ENCODE measurements around the gene SLC22A23. TPM values are rescaled to one million over a fixed set of nuclear protein-coding genes. Genes with fewer than 3 reads are reported as not detected.

SLC22A23 gene
- total and polyA plus RNA-seq, 2 experiments from 2014 or later: 2.4 to 7.3 TPM

GRCh38 chr6:3309391-3310050 lies 147.3 kb downstream of the SLC22A23 start:
- Histone ChIP-seq H3K9me2 (ENCODE audit: insufficient read depth) (no peaks in the 10 kb centered on the region), H3K9ac (no peak overlapping the region), H4K20me1 (ENCODE audit: insufficient read depth) (no peaks in the 10 kb centered on the region), H3K4me1 (ENCODE audit: insufficient read depth) (no peaks in the 10 kb centered on the region), H3K27me3 (replicated peaks; ENCODE audit: insufficient read depth) (no peaks in the 10 kb centered on the region), H3K4me3 (no peak overlapping the region), H3K4me2 (ENCODE audit: unreplicated experiment) (no peak overlapping the region), H2AFZ (no peak overlapping the region), H3F3A (ENCODE audit: insufficient read depth) (no peaks in the 10 kb centered on the region), H3K36me3 (ENCODE audit: low read depth) (no peaks in the 10 kb centered on the region), H3K9me3 (ENCODE audit: low read depth) (no peaks in the 10 kb centered on the region), H3K27ac (no peak overlapping the region), H3K79me2 (ENCODE audit: insufficient read depth) (no peaks in the 10 kb centered on the region)
- no peak for TF ChIP-seq EZH2phosphoT487 (IDR thresholded peaks at IDR 0.05; ENCODE audit: insufficient read depth, low read depth)
- in situ Hi-C loops (cut with MboI): no loop called here
- 76 to 81% methylated on average over 11 of the region's 11 CpGs for WGBS, 2 experiments (ENCODE audit: low coverage in 1 of 2, low lambda C conversion rate in 2 of 2, missing lambda C conversion rate in 2 of 2)
- DNase-seq: no peak

GRCh38 chr6:3308106-3308505 lies 148.7 kb downstream of the SLC22A23 start:
- Histone ChIP-seq H3K9ac (no peak overlapping the region), H4K20me1 (ENCODE audit: insufficient read depth) (no peaks in the 10 kb centered on the region), H3F3A (ENCODE audit: insufficient read depth) (no peaks in the 10 kb centered on the region), H3K9me2 (ENCODE audit: insufficient read depth) (no peaks in the 10 kb centered on the region), H3K36me3 (ENCODE audit: low read depth) (no peaks in the 10 kb centered on the region), H3K4me1 (ENCODE audit: insufficient read depth) (no peaks in the 10 kb centered on the region), H3K79me2 (ENCODE audit: insufficient read depth) (no peaks in the 10 kb centered on the region), H3K27me3 (replicated peaks; ENCODE audit: insufficient read depth) (no peaks in the 10 kb centered on the region), H2AFZ (no peak overlapping the region), H3K27ac (no peak overlapping the region), H3K4me3 (no peak overlapping the region), H3K4me2 (ENCODE audit: unreplicated experiment) (no peak overlapping the region), H3K9me3 (ENCODE audit: low read depth) (no peaks in the 10 kb centered on the region)
- in situ Hi-C loops (cut with MboI): no loop called here
- 87 to 89% methylated on average over 9 to 10 of the region's 10 CpGs for WGBS, 2 experiments (ENCODE audit: low coverage in 1 of 2, low lambda C conversion rate in 2 of 2, missing lambda C conversion rate in 2 of 2)
- DNase-seq: no peak
- TF ChIP-seq EZH2 (IDR thresholded peaks at IDR 0.05; ENCODE audit: insufficient read depth, poor library complexity, severe bottlenecking) (no peak), EZH2phosphoT487 (IDR thresholded peaks at IDR 0.05; ENCODE audit: insufficient read depth, low read depth) (no peak)

GRCh38 chr6:3307436-3307835 lies 149.4 kb downstream of the SLC22A23 start:
- Histone ChIP-seq H3K36me3 (ENCODE audit: low read depth) (no peaks in the 10 kb centered on the region), H3K9me2 (ENCODE audit: insufficient read depth) (no peaks in the 10 kb centered on the region), H3K79me2 (ENCODE audit: insufficient read depth) (no peaks in the 10 kb centered on the region), H3K4me1 (ENCODE audit: insufficient read depth) (no peaks in the 10 kb centered on the region), H3K9me3 (ENCODE audit: low read depth) (no peaks in the 10 kb centered on the region), H3K27ac (no peak overlapping the region), H2AFZ (no peak overlapping the region), H4K20me1 (ENCODE audit: insufficient read depth) (no peaks in the 10 kb centered on the region), H3K9ac (no peak overlapping the region), H3K4me3 (no peak overlapping the region), H3K27me3 (replicated peaks; ENCODE audit: insufficient read depth) (no peaks in the 10 kb centered on the region), H3K4me2 (ENCODE audit: unreplicated experiment) (no peak overlapping the region), H3F3A (ENCODE audit: insufficient read depth) (no peaks in the 10 kb centered on the region)
- no peak for DNase-seq
- no peak for TF ChIP-seq EZH2phosphoT487 (IDR thresholded peaks at IDR 0.05; ENCODE audit: insufficient read depth, low read depth)
- TF ChIP-seq EZH2 (IDR thresholded peaks at IDR 0.05; ENCODE audit: insufficient read depth, poor library complexity, severe bottlenecking): no peak
- in situ Hi-C loops (cut with MboI): no loop called here
- WGBS, 2 experiments (ENCODE audit: low coverage in 1 of 2, low lambda C conversion rate in 2 of 2, missing lambda C conversion rate in 2 of 2): 72 to 79% methylated on average over 12 of the region's 12 CpGs

GRCh38 chr6:3306848-3307247 lies 150.0 kb downstream of the SLC22A23 start:
- no peaks in the 10 kb centered on the region for H3K9me2 ChIP-seq (ENCODE audit: insufficient read depth)
- H3K4me1 ChIP-seq (ENCODE audit: insufficient read depth): no peaks in the 10 kb centered on the region
- TF ChIP-seq EZH2 (IDR thresholded peaks at IDR 0.05; ENCODE audit: insufficient read depth, poor library complexity, severe bottlenecking) (no peak), EZH2phosphoT487 (IDR thresholded peaks at IDR 0.05; ENCODE audit: insufficient read depth, low read depth) (no peak)
- H2AFZ ChIP-seq: no peak overlapping the region
- WGBS, 2 experiments (ENCODE audit: low coverage in 1 of 2, low lambda C conversion rate in 2 of 2, missing lambda C conversion rate in 2 of 2): 90 to 96% methylated on average over 10 of the region's 10 CpGs
- no peaks in the 10 kb centered on the region for H3F3A ChIP-seq (ENCODE audit: insufficient read depth)
- H3K27me3 ChIP-seq (replicated peaks; ENCODE audit: insufficient read depth): no peaks in the 10 kb centered on the region
- H3K9ac ChIP-seq: no peak overlapping the region
- H4K20me1 ChIP-seq (ENCODE audit: insufficient read depth): no peaks in the 10 kb centered on the region
- DNase-seq: no peak
- no peak overlapping the region for H3K27ac ChIP-seq
- no peaks in the 10 kb centered on the region for H3K9me3 ChIP-seq (ENCODE audit: low read depth)
- no peak overlapping the region for H3K4me2 ChIP-seq (ENCODE audit: unreplicated experiment)
- H3K79me2 ChIP-seq (ENCODE audit: insufficient read depth): no peaks in the 10 kb centered on the region
- H3K4me3 ChIP-seq: no peak overlapping the region
- H3K36me3 ChIP-seq (ENCODE audit: low read depth): no peaks in the 10 kb centered on the region
- in situ Hi-C loops (cut with MboI): no loop called here

- Histone ChIP-seq H3K4me1 (ENCODE audit: insufficient read depth) (no peaks in the 10 kb centered on the region), H3K27me3 (replicated peaks; ENCODE audit: insufficient read depth) (no peaks in the 10 kb centered on the region), H3F3A (ENCODE audit: insufficient read depth) (no peaks in the 10 kb centered on the region), H3K79me2 (ENCODE audit: insufficient read depth) (no peaks in the 10 kb centered on the region), H3K4me3 (no peak overlapping the region), H3K4me2 (ENCODE audit: unreplicated experiment) (no peak overlapping the region), H2AFZ (no peak overlapping the region), H3K9me3 (ENCODE audit: low read depth) (no peaks in the 10 kb centered on the region), H4K20me1 (ENCODE audit: insufficient read depth) (no peaks in the 10 kb centered on the region), H3K27ac (no peak overlapping the region), H3K9ac (no peak overlapping the region), H3K36me3 (ENCODE audit: low read depth) (no peaks in the 10 kb centered on the region), H3K9me2 (ENCODE audit: insufficient read depth) (no peaks in the 10 kb centered on the region)
- in situ Hi-C loops (cut with MboI): no loop called here
- TF ChIP-seq EZH2 (IDR thresholded peaks at IDR 0.05; ENCODE audit: insufficient read depth, poor library complexity, severe bottlenecking): no peak
- no peak for TF ChIP-seq EZH2phosphoT487 (IDR thresholded peaks at IDR 0.05; ENCODE audit: insufficient read depth, low read depth)
- DNase-seq: no peak
- 92 to 94% methylated on average over 3 of the region's 3 CpGs for WGBS, 2 experiments (ENCODE audit: low coverage in 1 of 2, low lambda C conversion rate in 2 of 2, missing lambda C conversion rate in 2 of 2)
These were observed 151.0 kb downstream of the SLC22A23 start for GRCh38 chr6:3305831-3306230.
